Spleen (tissue), 7 donors: Measurements from ENCODE around the gene MDGA2.
"Not testable (repeated sequence)": the region's sequence is repeated elsewhere in the genome, so short reads cannot be mapped to it uniquely, and the experiment has no call there.

Source experiments
- POLR2A ChIP-seq, 3 donors: fragments of 450-650 bp; IDR thresholded peaks; one replicate each; pipeline ENCODE4 v1.5.1; 2017; ENCODE audit warnings: antibody characterized with exemption in 3 of 3, mild to moderate bottlenecking in 1 of 3
- POLR2AphosphoS5 ChIP-seq, 3 donors: sonication (generic); formaldehyde crosslinking; IDR thresholded peaks; one replicate each; pipeline ENCODE4 v1.5.1; 2017; ENCODE audit warnings: antibody characterized with exemption in 3 of 3
- TF ChIP-seq, protein P1 (sequence below), 11 experiments: fragments of 200-600 bp in 7 of 11; fragments of 450-650 bp in 4 of 11; sonication (generic) in 4 of 11; IDR thresholded peaks in 8 of 11; conservative IDR thresholded peaks in 3 of 11; 1 replicate in 7 of 11; 2 replicates in 4 of 11; pipeline versions ENCODE4 v1.4.0 to v1.8.0; 2016 to 2021; ENCODE audit warnings: antibody characterized with exemption in 11 of 11, inconsistent platforms in 4 of 11, mild to moderate bottlenecking in 1 of 11
- donor health status: DM: no; HTN: no; CAD: no; lungs with moderate emphysema.
- donor health status: DM: no; HTN: no; CAD: no.
- donor health status: DM: no; HTN: no; CAD: no.

DNA sequence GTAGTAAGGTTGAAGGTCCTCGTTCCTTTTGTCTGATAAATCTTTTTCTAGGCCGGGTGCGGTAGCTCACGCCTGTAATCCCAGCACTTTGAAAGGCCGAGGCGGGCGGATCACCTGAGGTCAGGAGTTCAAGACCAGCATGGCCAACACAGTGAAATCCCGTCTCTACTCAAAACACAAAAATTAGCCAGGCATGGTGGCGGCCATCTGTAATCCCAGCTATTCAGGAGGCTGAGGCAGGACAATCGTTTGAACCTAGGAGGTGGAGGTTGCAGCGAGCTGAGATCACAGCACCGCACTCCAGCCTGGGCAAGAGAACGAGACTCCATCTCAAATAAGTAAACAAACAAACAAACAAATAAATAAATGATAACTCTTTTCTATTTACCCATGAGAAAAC lies 51.3 kb downstream of the MDGA2 start:
- not testable (repeated sequence) for TF ChIP-seq POLR2AphosphoS5, POLR2A (IDR thresholded peaks at IDR 0.05)
- TF ChIP-seq, protein P1, sequence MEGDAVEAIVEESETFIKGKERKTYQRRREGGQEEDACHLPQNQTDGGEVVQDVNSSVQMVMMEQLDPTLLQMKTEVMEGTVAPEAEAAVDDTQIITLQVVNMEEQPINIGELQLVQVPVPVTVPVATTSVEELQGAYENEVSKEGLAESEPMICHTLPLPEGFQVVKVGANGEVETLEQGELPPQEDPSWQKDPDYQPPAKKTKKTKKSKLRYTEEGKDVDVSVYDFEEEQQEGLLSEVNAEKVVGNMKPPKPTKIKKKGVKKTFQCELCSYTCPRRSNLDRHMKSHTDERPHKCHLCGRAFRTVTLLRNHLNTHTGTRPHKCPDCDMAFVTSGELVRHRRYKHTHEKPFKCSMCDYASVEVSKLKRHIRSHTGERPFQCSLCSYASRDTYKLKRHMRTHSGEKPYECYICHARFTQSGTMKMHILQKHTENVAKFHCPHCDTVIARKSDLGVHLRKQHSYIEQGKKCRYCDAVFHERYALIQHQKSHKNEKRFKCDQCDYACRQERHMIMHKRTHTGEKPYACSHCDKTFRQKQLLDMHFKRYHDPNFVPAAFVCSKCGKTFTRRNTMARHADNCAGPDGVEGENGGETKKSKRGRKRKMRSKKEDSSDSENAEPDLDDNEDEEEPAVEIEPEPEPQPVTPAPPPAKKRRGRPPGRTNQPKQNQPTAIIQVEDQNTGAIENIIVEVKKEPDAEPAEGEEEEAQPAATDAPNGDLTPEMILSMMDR (IDR thresholded peaks at IDR 0.05 in 8 of 11, conservative IDR thresholded peaks at IDR 0.05 in 3 of 11): not testable (repeated sequence)
